ENCODE measurements around the gene PRKN. TPM values are rescaled to one million over a fixed set of nuclear protein-coding genes. Genes with fewer than 3 reads are reported as not detected.

Gene PRKN
- total RNA-seq, 2 donors from 2014 or later, result 3.3 to 4.8 TPM

DNA sequence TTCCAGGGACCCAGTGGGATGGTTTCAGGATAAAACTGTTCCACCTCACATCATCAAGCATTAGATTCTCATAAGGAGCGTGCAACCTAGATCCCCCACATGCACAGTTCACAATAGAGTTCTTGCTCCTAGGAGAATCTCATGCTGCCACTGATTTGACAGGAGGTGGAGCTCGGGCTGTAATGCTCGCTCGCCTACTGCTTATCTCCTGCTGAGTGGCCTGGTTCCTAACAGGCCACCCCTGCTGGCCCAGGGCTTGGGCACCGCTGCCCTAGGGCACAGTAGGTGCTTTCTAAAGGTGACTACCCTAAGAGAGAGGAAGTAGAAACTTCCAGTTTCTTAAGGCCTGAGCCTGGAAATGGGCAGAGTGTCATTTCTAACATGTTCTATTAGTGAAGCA lies 656.9 kb downstream of the PRKN start:
- Mint-ChIP-seq H3K27ac (no peak overlapping the region), H3K4me3 (no peak overlapping the region), H3K36me3 (ENCODE audit: low read depth) (no peaks in the 10 kb centered on the region), H3K9me3 (peaks cover 10% of the 10 kb centered on the region), H3K4me1 (peaks cover 3% of the 10 kb centered on the region), H3K27me3 (ENCODE audit: insufficient read depth) (peaks cover 22% of the 10 kb centered on the region)
- Histone ChIP-seq H3K36me3 (ENCODE audit: control insufficient read depth, insufficient read depth, low read length) (no peaks in the 10 kb centered on the region), H3K27me3 (ENCODE audit: control insufficient read depth, insufficient read depth, low read length, poor library complexity, severe bottlenecking) (no peaks in the 10 kb centered on the region), H3K4me1 (ENCODE audit: control insufficient read depth, insufficient read depth, low read length) (no peaks in the 10 kb centered on the region), H3K27ac (ENCODE audit: low read depth, low read length) (no peak overlapping the region), H3K9me3 (ENCODE audit: control insufficient read depth, low read length) (peaks cover 5% of the 10 kb centered on the region), H3K9ac (ENCODE audit: extremely low read depth, low read length, poor library complexity, severe bottlenecking) (no peak overlapping the region), H3K4me3 (ENCODE audit: low read length) (no peak overlapping the region)
- TF ChIP-seq, protein P1, sequence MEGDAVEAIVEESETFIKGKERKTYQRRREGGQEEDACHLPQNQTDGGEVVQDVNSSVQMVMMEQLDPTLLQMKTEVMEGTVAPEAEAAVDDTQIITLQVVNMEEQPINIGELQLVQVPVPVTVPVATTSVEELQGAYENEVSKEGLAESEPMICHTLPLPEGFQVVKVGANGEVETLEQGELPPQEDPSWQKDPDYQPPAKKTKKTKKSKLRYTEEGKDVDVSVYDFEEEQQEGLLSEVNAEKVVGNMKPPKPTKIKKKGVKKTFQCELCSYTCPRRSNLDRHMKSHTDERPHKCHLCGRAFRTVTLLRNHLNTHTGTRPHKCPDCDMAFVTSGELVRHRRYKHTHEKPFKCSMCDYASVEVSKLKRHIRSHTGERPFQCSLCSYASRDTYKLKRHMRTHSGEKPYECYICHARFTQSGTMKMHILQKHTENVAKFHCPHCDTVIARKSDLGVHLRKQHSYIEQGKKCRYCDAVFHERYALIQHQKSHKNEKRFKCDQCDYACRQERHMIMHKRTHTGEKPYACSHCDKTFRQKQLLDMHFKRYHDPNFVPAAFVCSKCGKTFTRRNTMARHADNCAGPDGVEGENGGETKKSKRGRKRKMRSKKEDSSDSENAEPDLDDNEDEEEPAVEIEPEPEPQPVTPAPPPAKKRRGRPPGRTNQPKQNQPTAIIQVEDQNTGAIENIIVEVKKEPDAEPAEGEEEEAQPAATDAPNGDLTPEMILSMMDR (conservative IDR thresholded peaks at IDR 0.05), result no peak
- DNase-seq, result no peak
- 80 to 81% methylated on average over 5 of the region's 5 CpGs for WGBS, 2 experiments (ENCODE audit: insufficient coverage in 1 of 2, insufficient read length in 1 of 2)

DNA sequence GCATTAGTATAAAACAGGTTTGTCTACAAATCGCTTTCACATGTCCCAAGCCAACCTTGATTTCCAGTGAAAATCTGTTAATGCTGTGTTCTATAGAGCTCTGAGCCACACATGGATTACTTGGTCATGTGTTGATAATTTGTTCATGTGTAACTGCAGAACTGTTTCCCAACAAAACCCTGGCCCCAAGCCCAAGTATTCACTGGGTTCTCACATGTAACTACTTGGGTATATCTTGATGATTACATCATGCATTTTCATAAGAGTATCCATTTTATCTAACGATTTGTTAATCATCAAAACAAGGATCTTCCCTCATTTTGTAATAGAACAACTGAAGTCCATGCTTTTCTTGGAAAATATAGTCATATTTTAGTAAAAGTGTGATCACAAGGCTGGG lies 657.6 kb downstream of the PRKN start:
- H3K27ac ChIP-seq (ENCODE audit: low read depth, low read length), result no peak overlapping the region
- Mint-ChIP-seq H3K9me3 (peaks cover 10% of the 10 kb centered on the region), H3K36me3 (ENCODE audit: low read depth) (no peaks in the 10 kb centered on the region), H3K27me3 (ENCODE audit: insufficient read depth) (peaks cover 21% of the 10 kb centered on the region), H3K4me1 (peaks cover 3% of the 10 kb centered on the region), H3K4me3 (no peak overlapping the region), H3K27ac (no peak overlapping the region)
- no peak for DNase-seq
- H3K27me3 ChIP-seq (ENCODE audit: control insufficient read depth, insufficient read depth, low read length, poor library complexity, severe bottlenecking), result no peaks in the 10 kb centered on the region
- H3K36me3 ChIP-seq (ENCODE audit: control insufficient read depth, insufficient read depth, low read length), result no peaks in the 10 kb centered on the region
- H3K4me3 ChIP-seq (ENCODE audit: low read length), result no peak overlapping the region
- TF ChIP-seq, protein P1 (conservative IDR thresholded peaks at IDR 0.05), result no peak
- H3K9me3 ChIP-seq (ENCODE audit: control insufficient read depth, low read length), result peaks cover 5% of the 10 kb centered on the region
- H3K4me1 ChIP-seq (ENCODE audit: control insufficient read depth, insufficient read depth, low read length), result no peaks in the 10 kb centered on the region
- H3K9ac ChIP-seq (ENCODE audit: extremely low read depth, low read length, poor library complexity, severe bottlenecking), result no peak overlapping the region
- 97 to 100% methylated on average over 1 to 2 of the region's 2 CpGs for WGBS, 2 experiments (ENCODE audit: insufficient coverage in 1 of 2, insufficient read length in 1 of 2)

DNA sequence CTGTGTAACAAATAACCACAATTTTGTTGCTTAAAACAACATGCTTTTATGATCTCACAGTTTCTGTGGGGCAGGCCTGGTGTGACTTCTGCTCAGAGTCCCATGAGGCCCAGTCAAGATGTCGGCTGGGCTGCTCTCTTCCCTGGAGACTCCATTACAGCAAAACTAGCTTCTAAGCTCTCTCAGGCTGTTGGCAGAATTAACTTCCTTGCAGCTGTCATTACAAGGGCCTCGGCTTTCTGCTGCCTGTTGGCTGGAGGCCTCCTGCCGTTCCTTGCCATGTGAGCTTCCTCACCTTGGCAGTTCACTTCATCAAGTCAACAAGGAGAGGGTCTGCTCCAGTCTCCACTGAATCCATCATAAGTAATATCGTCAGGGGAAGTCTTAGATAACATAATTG lies 659.2 kb downstream of the PRKN start:
- no peak overlapping the region for H3K27ac ChIP-seq (ENCODE audit: low read depth, low read length)
- peaks cover 9% of the 10 kb centered on the region for H3K9me3 Mint-ChIP-seq

More for the DNA sequence above, 659.2 kb downstream of the PRKN start:
- no peak for DNase-seq
- no peak overlapping the region for H3K9ac ChIP-seq (ENCODE audit: extremely low read depth, low read length, poor library complexity, severe bottlenecking)
- peaks cover 18% of the 10 kb centered on the region for H3K27me3 Mint-ChIP-seq (ENCODE audit: insufficient read depth)
- no peaks in the 10 kb centered on the region for H3K4me1 ChIP-seq (ENCODE audit: control insufficient read depth, insufficient read depth, low read length)
- no peak overlapping the region for H3K4me3 Mint-ChIP-seq
- no peaks in the 10 kb centered on the region for H3K36me3 ChIP-seq (ENCODE audit: control insufficient read depth, insufficient read depth, low read length)
- WGBS, 2 experiments (ENCODE audit: insufficient coverage in 1 of 2, insufficient read length in 1 of 2), result 79 to 92% methylated on average over 2 to 4 of the region's 4 CpGs
- H3K4me1 Mint-ChIP-seq, result peaks cover 3% of the 10 kb centered on the region
- peaks cover 5% of the 10 kb centered on the region for H3K9me3 ChIP-seq (ENCODE audit: control insufficient read depth, low read length)
- no peak overlapping the region for H3K4me3 ChIP-seq (ENCODE audit: low read length)
- H3K36me3 Mint-ChIP-seq (ENCODE audit: low read depth), result no peaks in the 10 kb centered on the region
- TF ChIP-seq, protein P1 (conservative IDR thresholded peaks at IDR 0.05), result no peak
- no peaks in the 10 kb centered on the region for H3K27me3 ChIP-seq (ENCODE audit: control insufficient read depth, insufficient read depth, low read length, poor library complexity, severe bottlenecking)
- no peak overlapping the region for H3K27ac Mint-ChIP-seq

Measured in endodermal cell (in vitro differentiated cells).